ENCODE measurements around the gene PTPRU. TPM values are rescaled to one million over a fixed set of nuclear protein-coding genes. Genes with fewer than 3 reads are reported as not detected.

The PTPRU gene
- total RNA-seq, 1 experiment from 2014 or later: 41.4 TPM

GRCh38 chr1:29344336-29344735 is 108.0 kb downstream of the PTPRU start:
- H3K4me3 Mint-ChIP-seq (ENCODE audit: unreplicated experiment): no peak overlapping the region
- no peaks in the 10 kb centered on the region for H3K9me3 Mint-ChIP-seq (ENCODE audit: unreplicated experiment)
- no peaks in the 10 kb centered on the region for H3K36me3 Mint-ChIP-seq (ENCODE audit: insufficient read depth, unreplicated experiment)
- Histone ChIP-seq H3K27me3 (replicated peaks; ENCODE audit: control insufficient read depth, insufficient read depth, low read length) (no peaks in the 10 kb centered on the region), H3K36me3 (ENCODE audit: control insufficient read depth, insufficient read depth, low read length) (no peaks in the 10 kb centered on the region), H3K9me3 (no peaks in the 10 kb centered on the region), H3K4me3 (ENCODE audit: low read depth, low read length) (no peak overlapping the region), H3K4me1 (no peaks in the 10 kb centered on the region)
- no peak for DNase-seq
- TF ChIP-seq CTCF (IDR thresholded peaks at IDR 0.05; ENCODE audit: insufficient read depth in 1 of 2, low read depth in 1 of 2, low read length in 1 of 2, severe bottlenecking in 1 of 2, unreplicated experiment in 1 of 2): no peak
- no peaks in the 10 kb centered on the region for H3K4me1 Mint-ChIP-seq (ENCODE audit: low read depth, unreplicated experiment)
- ChIA-PET POLR2A (no interaction called here), CTCF (no interaction called here)
- intact Hi-C loops (cut with micrococcal nuclease; ENCODE audit: unreplicated experiment): no loop called here
- no TSS peak for BruUV-seq (replicated peaks)
- H3K27me3 Mint-ChIP-seq (ENCODE audit: insufficient read depth, unreplicated experiment): peaks cover 20% of the 10 kb centered on the region
- H3K27ac Mint-ChIP-seq (ENCODE audit: unreplicated experiment): no peak overlapping the region

GRCh38 chr1:29346576-29346975 is 110.3 kb downstream of the PTPRU start:
- no peak for TF ChIP-seq CTCF (IDR thresholded peaks at IDR 0.05; ENCODE audit: insufficient read depth in 1 of 2, low read depth in 1 of 2, low read length in 1 of 2, severe bottlenecking in 1 of 2, unreplicated experiment in 1 of 2)
- intact Hi-C loops (cut with micrococcal nuclease; ENCODE audit: unreplicated experiment): no loop called here
- H3K4me3 ChIP-seq (ENCODE audit: low read depth, low read length): no peak overlapping the region
- ChIA-PET CTCF (no interaction called here), POLR2A (no interaction called here)
- no peaks in the 10 kb centered on the region for H3K27me3 ChIP-seq (replicated peaks; ENCODE audit: control insufficient read depth, insufficient read depth, low read length)
- DNase-seq: no peak
- H3K9me3 Mint-ChIP-seq (ENCODE audit: unreplicated experiment): no peaks in the 10 kb centered on the region
- no peaks in the 10 kb centered on the region for H3K4me1 Mint-ChIP-seq (ENCODE audit: low read depth, unreplicated experiment)
- no TSS peak for BruUV-seq (replicated peaks)
- H3K4me1 ChIP-seq: no peaks in the 10 kb centered on the region
- H3K27ac Mint-ChIP-seq (ENCODE audit: unreplicated experiment): no peak overlapping the region
- H3K36me3 ChIP-seq (ENCODE audit: control insufficient read depth, insufficient read depth, low read length): no peaks in the 10 kb centered on the region
- no peaks in the 10 kb centered on the region for H3K9me3 ChIP-seq
- H3K36me3 Mint-ChIP-seq (ENCODE audit: insufficient read depth, unreplicated experiment): no peaks in the 10 kb centered on the region
- H3K27me3 Mint-ChIP-seq (ENCODE audit: insufficient read depth, unreplicated experiment): peaks cover 25% of the 10 kb centered on the region
- no peak overlapping the region for H3K4me3 Mint-ChIP-seq (ENCODE audit: unreplicated experiment)

DNA sequence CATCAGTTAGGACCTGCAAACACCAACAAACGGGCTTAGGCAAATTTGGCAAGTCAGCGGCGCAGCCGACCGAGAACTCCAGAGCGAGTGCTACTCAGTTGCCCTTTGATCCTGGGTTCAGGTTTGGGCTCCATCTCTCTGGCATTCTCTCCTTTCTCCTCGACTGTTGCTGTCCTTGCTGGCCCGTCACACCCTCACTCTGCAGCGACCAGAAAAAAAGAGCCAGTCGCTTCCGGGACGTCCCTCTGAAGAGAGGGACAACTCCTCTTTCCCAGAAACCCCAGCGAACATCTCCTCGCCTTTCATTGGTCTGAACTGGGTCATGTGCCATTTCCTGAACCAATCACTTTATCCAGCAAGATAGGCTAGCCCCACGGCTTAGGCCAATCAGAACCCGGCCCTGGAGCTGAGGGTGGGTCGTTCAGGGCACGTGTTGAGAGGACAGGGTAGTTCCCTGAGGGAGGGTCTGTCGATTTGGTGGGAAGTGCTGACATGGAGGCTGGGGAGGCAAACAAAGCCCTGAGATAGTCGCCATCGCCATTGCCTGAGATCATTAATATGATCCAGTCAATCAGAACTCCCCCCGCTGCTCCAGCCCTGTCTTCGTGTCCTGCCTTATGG is 113.7 kb downstream of the PTPRU start:
- no peak for TF ChIP-seq CTCF (IDR thresholded peaks at IDR 0.05; ENCODE audit: insufficient read depth in 1 of 2, low read depth in 1 of 2, low read length in 1 of 2, severe bottlenecking in 1 of 2, unreplicated experiment in 1 of 2)
- H3K9me3 Mint-ChIP-seq (ENCODE audit: unreplicated experiment): no peaks in the 10 kb centered on the region
- H3K4me3 ChIP-seq (ENCODE audit: low read depth, low read length): no peak overlapping the region
- CTCF ChIA-PET: no interaction called here
- H3K4me1 Mint-ChIP-seq (ENCODE audit: low read depth, unreplicated experiment): no peaks in the 10 kb centered on the region
- DNase-seq: peak; percentile 32 to 49
- H3K9me3 ChIP-seq: no peaks in the 10 kb centered on the region
- no TSS peak for BruUV-seq (replicated peaks)
- no peaks in the 10 kb centered on the region for H3K36me3 ChIP-seq (ENCODE audit: control insufficient read depth, insufficient read depth, low read length)
- intact Hi-C loops (cut with micrococcal nuclease; ENCODE audit: unreplicated experiment): no loop called here
- H3K4me1 ChIP-seq: no peaks in the 10 kb centered on the region
- POLR2A ChIA-PET: no interaction called here
- H3K4me3 Mint-ChIP-seq (ENCODE audit: unreplicated experiment): peak overlapping the region; percentile 66
- no peak overlapping the region for H3K27ac Mint-ChIP-seq (ENCODE audit: unreplicated experiment)
- H3K27me3 Mint-ChIP-seq (ENCODE audit: insufficient read depth, unreplicated experiment): peaks cover 26% of the 10 kb centered on the region
- H3K36me3 Mint-ChIP-seq (ENCODE audit: insufficient read depth, unreplicated experiment): no peaks in the 10 kb centered on the region
- H3K27me3 ChIP-seq (replicated peaks; ENCODE audit: control insufficient read depth, insufficient read depth, low read length): no peaks in the 10 kb centered on the region
